HepG2 (cell line): Measurements from ENCODE around the gene LTB4R. TPM values are rescaled to one million over a fixed set of nuclear protein-coding genes. Genes with fewer than 3 reads are reported as not detected.

Experiments used
- BORCS8-MEF2B ChIP-seq: sonication (generic); formaldehyde crosslinking; IDR thresholded peaks from 2 replicates; pipeline ENCODE4 v1.8.0; 2022; ENCODE audit warnings: mild to moderate bottlenecking, missing genetic modification reagents
- CREBL2 ChIP-seq: sonication (generic); formaldehyde crosslinking; IDR thresholded peaks from 2 replicates; pipeline ENCODE4 v1.8.1; 2023; ENCODE audit warnings: missing genetic modification reagents, mild to moderate bottlenecking, borderline replicate concordance
- E2F2 ChIP-seq: sonication (generic); formaldehyde crosslinking; IDR thresholded peaks from 2 replicates; pipeline ENCODE4 v1.4.0; 2020; ENCODE audit warnings: missing genetic modification reagents, borderline replicate concordance
- ESRRA ChIP-seq: sonication (generic); formaldehyde crosslinking; IDR thresholded peaks from 2 replicates; pipeline ENCODE4 v1.5.1; 2020; ENCODE audit warnings: mild to moderate bottlenecking, low read depth, missing genetic modification reagents
- ETV6 ChIP-seq: sonication (generic); formaldehyde crosslinking; conservative IDR thresholded peaks from 2 replicates; pipeline ENCODE4 v1.4.0; 2020; ENCODE audit warnings: missing genetic modification reagents
- KDM5A ChIP-seq: fragments of 200-600 bp; sonication (generic); IDR thresholded peaks from 2 replicates; pipeline ENCODE4 v1.7.0; 2018; ENCODE audit warnings: antibody characterized with exemption, mild to moderate bottlenecking, low read length, borderline replicate concordance
- MXD4 ChIP-seq: IDR thresholded peaks from 2 replicates; pipeline ENCODE4 v1.6.1; 2016; ENCODE audit warnings: mild to moderate bottlenecking, missing biosample characterization, missing genetic modification reagents
- NFYB ChIP-seq: sonication (generic); formaldehyde crosslinking; IDR thresholded peaks from 2 replicates; pipeline ENCODE4 v1.4.0; 2020; ENCODE audit warnings: missing genetic modification reagents
- PCBP1 ChIP-seq: fragments of 200-400 bp; formaldehyde crosslinking; IDR thresholded peaks from 2 replicates; pipeline ENCODE4 v1.6.1; 2017; ENCODE audit warnings: mild to moderate bottlenecking, low read depth, low read length, borderline replicate concordance
- POLR2AphosphoS5 ChIP-seq: IDR thresholded peaks from 2 replicates; pipeline ENCODE4 v1.6.1; 2012; ENCODE audit warnings: low read depth, low read length
- RELA ChIP-seq: sonication (generic); formaldehyde crosslinking; IDR thresholded peaks from 2 replicates; pipeline ENCODE4 v1.4.0; 2020; ENCODE audit warnings: missing genetic modification reagents
- SAP130 ChIP-seq: IDR thresholded peaks from 2 replicates; pipeline ENCODE4 v1.6.1; 2016; ENCODE audit warnings: low read depth
- SUZ12 ChIP-seq: fragments of 150-350 bp; IDR thresholded peaks from 2 replicates; pipeline ENCODE4 v1.6.1; 2014; ENCODE audit warnings: low read depth, low read length
- TOPORS ChIP-seq: sonication (generic); formaldehyde crosslinking; IDR thresholded peaks from 2 replicates; pipeline ENCODE4 v1.8.0; 2023; ENCODE audit warnings: mild to moderate bottlenecking, missing genetic modification reagents
- ZFX ChIP-seq: sonication (generic); formaldehyde crosslinking; IDR thresholded peaks from 2 replicates; pipeline ENCODE4 v1.4.0; 2020; ENCODE audit warnings: mild to moderate bottlenecking, low read depth, missing genetic modification reagents, moderate library complexity
- ZHX2 ChIP-seq, 2 experiments: sonication (generic) in 1 of 2; formaldehyde crosslinking in 1 of 2; IDR thresholded peaks; 2 replicates each; pipeline versions ENCODE4 v1.6.1 to v1.9.0; 2014 to 2022; ENCODE audit warnings: antibody characterized with exemption in 1 of 2, borderline replicate concordance in 1 of 2, inconsistent platforms in 1 of 2, low read depth in 1 of 2, missing genetic modification reagents in 1 of 2
- ZNF205 ChIP-seq: IDR thresholded peaks from 2 replicates; pipeline ENCODE4 v1.6.1; 2018; ENCODE audit warnings: missing biosample characterization, missing genetic modification reagents
- ZNF264 ChIP-seq: sonication (generic); formaldehyde crosslinking; IDR thresholded peaks from 2 replicates; pipeline ENCODE4 v1.4.0; 2020; ENCODE audit warnings: missing genetic modification reagents
- ZNF460 ChIP-seq: sonication (generic); formaldehyde crosslinking; IDR thresholded peaks from 2 replicates; pipeline ENCODE4 v1.5.1; 2020; ENCODE audit warnings: missing genetic modification reagents, mild to moderate bottlenecking, borderline replicate concordance
- ZNF484 ChIP-seq: sonication (generic); formaldehyde crosslinking; IDR thresholded peaks from 2 replicates; pipeline ENCODE4 v1.5.1; 2020; ENCODE audit warnings: mild to moderate bottlenecking, low read depth, missing genetic modification reagents, borderline replicate concordance
- ZNF530 ChIP-seq: sonication (generic); formaldehyde crosslinking; IDR thresholded peaks from 2 replicates; pipeline ENCODE4 v1.5.0; 2020; ENCODE audit warnings: low read depth, mild to moderate bottlenecking, missing genetic modification reagents
- ZNF557 ChIP-seq: sonication (generic); formaldehyde crosslinking; IDR thresholded peaks from 2 replicates; pipeline ENCODE4 v1.4.0; 2020; ENCODE audit warnings: missing genetic modification reagents
- ZNF570 ChIP-seq: sonication (generic); formaldehyde crosslinking; IDR thresholded peaks from 2 replicates; pipeline ENCODE4 v1.4.0; 2020; ENCODE audit warnings: mild to moderate bottlenecking, missing genetic modification reagents, borderline replicate concordance
- ZNF580 ChIP-seq: IDR thresholded peaks from 2 replicates; pipeline ENCODE4 v1.6.1; 2016; ENCODE audit warnings: low read depth, borderline replicate concordance
- ZNF773 ChIP-seq: sonication (generic); formaldehyde crosslinking; IDR thresholded peaks from 2 replicates; pipeline ENCODE4 v1.4.0; 2020; ENCODE audit warnings: missing genetic modification reagents, borderline replicate concordance
- polyA plus RNA-seq, 8 experiments: library from polyadenylated mRNA; depleted of rRNA in 3 of 8; stranded (reverse) in 7 of 8; unstranded in 1 of 8; fragments of >200 nt; fragmentation: Illumina TruSeq in 4 of 8; extraction: Trizol in 4 of 8; gene quantifications; 2 replicates each; pipeline versions ENCODE4 v1.2.1 to v1.2.3, GENCODE V29; 2011 to 2016; ENCODE audit warnings: low read depth in 4 of 8, missing spikeins in 1 of 8, mixed read lengths in 1 of 8; ENCODE audit not compliant: insufficient read depth in 1 of 8
- total RNA-seq, 5 experiments: library from RNA; depleted of rRNA; stranded (reverse); fragments of >200 nt; fragmentation: Illumina TruSeq; extraction: Trizol; gene quantifications; 2 replicates each; pipeline ENCODE4 v1.2.3, GENCODE V29; 2016; ENCODE audit warnings: low read depth in 1 of 5

The LTB4R gene
- total and polyA plus RNA-seq, 2 of the 13 experiments (the other 11 are each of a cell fraction or from before 2014, with no cell fraction given) = 3.2 to 8.2 TPM

- TF ChIP-seq ZNF264 (CRISPR knock-in tag) = no peak
- TF ChIP-seq ETV6 = no peak
- TF ChIP-seq ZNF773 = no peak
- no peak for TF ChIP-seq MXD4
- TF ChIP-seq PCBP1 = no peak
- no peak for TF ChIP-seq ZNF530 (CRISPR knock-in tag)
- TF ChIP-seq ZNF205 (CRISPR knock-in tag) = peak; percentile 24; the same call in 1 of the 2 replicates
- TF ChIP-seq ZNF557 (CRISPR knock-in tag) = peak; percentile 51; the same call in 1 of the 2 replicates
- no peak for TF ChIP-seq SAP130 (CRISPR knock-in tag)
- TF ChIP-seq RELA (CRISPR knock-in tag) = no peak
- no peak for TF ChIP-seq ZNF484
- no peak for TF ChIP-seq POLR2AphosphoS5
- no peak for TF ChIP-seq ZNF460
- no peak for TF ChIP-seq ZNF580 (CRISPR knock-in tag)
- TF ChIP-seq ZHX2 (IDR thresholded peaks at IDR 0.05; ENCODE audit: low read depth) = no peak
- TF ChIP-seq ZHX2 (CRISPR knock-in tag; IDR thresholded peaks at IDR 0.05; ENCODE audit: borderline replicate concordance) = no peak
- TF ChIP-seq ZFX = peak; percentile 66; the same call in 1 of the 2 replicates
- TF ChIP-seq TOPORS (CRISPR knock-in tag) = no peak
- no peak for TF ChIP-seq ZNF570
- no peak for TF ChIP-seq CREBL2 (CRISPR knock-in tag)
- TF ChIP-seq ESRRA = no peak
- TF ChIP-seq BORCS8-MEF2B (CRISPR knock-in tag) = no peak
- TF ChIP-seq NFYB = no peak
- no peak for TF ChIP-seq E2F2 (CRISPR knock-in tag)
- no peak for TF ChIP-seq KDM5A
- TF ChIP-seq SUZ12 = 0 out of 2 replicates have a peak, but pooled peaks have one; percentile 20
These were observed 4.1 kb upstream of the LTB4R start (continued) for GRCh38 chr14:24307156-24307574.
